GM06990 (cell line): ENCODE data around the gene LCE3D.
A peak's percentile ranks its signal among the peaks of the same experiment; 100 is the strongest.
"Not testable (repeated sequence)": the region's sequence is repeated elsewhere in the genome, so short reads cannot be mapped to it uniquely, and the experiment has no call there.

Experiments
- DNase-seq: peaks from one replicate; pipeline ENCODE4 v3.0.0-alpha.2; 2011; ENCODE audit not compliant: insufficient read length; ENCODE audit errors: extremely low read depth
- H3K27me3 ChIP-seq: replicated peaks from 2 replicates; pipeline ENCODE4 v1.6.0; 2011; ENCODE audit warnings: low read length; ENCODE audit not compliant: control insufficient read depth, insufficient read depth
- H3K36me3 ChIP-seq: 2 replicates; pipeline ENCODE4 v1.5.1; 2011; ENCODE audit warnings: low read length; ENCODE audit not compliant: control insufficient read depth, insufficient read depth
- H3K4me3 ChIP-seq: replicated peaks from 2 replicates; pipeline ENCODE4 v1.5.1; 2011; ENCODE audit warnings: low read depth, mild to moderate bottlenecking, control low read depth, low read length
- CTCF ChIP-seq: IDR thresholded peaks from 2 replicates; pipeline ENCODE4 v1.5.1; 2011; ENCODE audit warnings: low read length, control low read depth, mild to moderate bottlenecking, inconsistent platforms; ENCODE audit not compliant: insufficient read depth, poor library complexity, severe bottlenecking

LCE3D gene

GRCh38 chr1:152566681-152567080 is 13.6 kb downstream of the LCE3D start, which contains the start of gene LCE3E:
TSS of gene LCE3E (minus strand) at chr1:152566780. CDS start at chr1:152566208, 572 bp downstream.
- no peak for DNase-seq
- no peak within 1 kb of the TSS for H3K4me3 ChIP-seq
- TF ChIP-seq CTCF, result no peak
- H3K27me3 ChIP-seq, result no peaks in the 10 kb centered on the region
- H3K36me3 ChIP-seq, result no peaks in the 10 kb centered on the region

GRCh38 chr1:152565535-152566215 is 14.6 kb downstream of the LCE3D start:
- no peak for TF ChIP-seq CTCF
- H3K27me3 ChIP-seq, result no peaks in the 10 kb centered on the region
- H3K4me3 ChIP-seq, result no peak overlapping the region
- DNase-seq, result no peak
- no peaks in the 10 kb centered on the region for H3K36me3 ChIP-seq

GRCh38 chr1:152565115-152565514 is 15.2 kb downstream of the LCE3D start:
- H3K4me3 ChIP-seq, result no peak overlapping the region
- TF ChIP-seq CTCF, result no peak
- no peaks in the 10 kb centered on the region for H3K36me3 ChIP-seq

GRCh38 chr1:152548358-152548757 is 32.0 kb downstream of the LCE3D start:
- not testable (repeated sequence) for DNase-seq, H3K36me3 ChIP-seq, H3K4me3 ChIP-seq, H3K27me3 ChIP-seq

More at GRCh38 chr1:152565115-152565514, 15.2 kb downstream of the LCE3D start:
- peak; percentile 21 for DNase-seq
- H3K27me3 ChIP-seq, result no peaks in the 10 kb centered on the region

- no peaks in the 10 kb centered on the region for H3K36me3 ChIP-seq
- no peak overlapping the region for H3K4me3 ChIP-seq
- DNase-seq, result no peak
- no peak for TF ChIP-seq CTCF
- no peaks in the 10 kb centered on the region for H3K27me3 ChIP-seq
Observed at GRCh38 chr1:152546704-152547103, 33.6 kb downstream of the LCE3D start.

GRCh38 chr1:152543820-152544219 is 36.5 kb downstream of the LCE3D start:
- no peak for DNase-seq
- no peak overlapping the region for H3K4me3 ChIP-seq
- no peaks in the 10 kb centered on the region for H3K36me3 ChIP-seq
- H3K27me3 ChIP-seq, result no peaks in the 10 kb centered on the region
- TF ChIP-seq CTCF, result peak; percentile 72
